ENCODE data around the gene UGT1A7.

Gene UGT1A7

DNA sequence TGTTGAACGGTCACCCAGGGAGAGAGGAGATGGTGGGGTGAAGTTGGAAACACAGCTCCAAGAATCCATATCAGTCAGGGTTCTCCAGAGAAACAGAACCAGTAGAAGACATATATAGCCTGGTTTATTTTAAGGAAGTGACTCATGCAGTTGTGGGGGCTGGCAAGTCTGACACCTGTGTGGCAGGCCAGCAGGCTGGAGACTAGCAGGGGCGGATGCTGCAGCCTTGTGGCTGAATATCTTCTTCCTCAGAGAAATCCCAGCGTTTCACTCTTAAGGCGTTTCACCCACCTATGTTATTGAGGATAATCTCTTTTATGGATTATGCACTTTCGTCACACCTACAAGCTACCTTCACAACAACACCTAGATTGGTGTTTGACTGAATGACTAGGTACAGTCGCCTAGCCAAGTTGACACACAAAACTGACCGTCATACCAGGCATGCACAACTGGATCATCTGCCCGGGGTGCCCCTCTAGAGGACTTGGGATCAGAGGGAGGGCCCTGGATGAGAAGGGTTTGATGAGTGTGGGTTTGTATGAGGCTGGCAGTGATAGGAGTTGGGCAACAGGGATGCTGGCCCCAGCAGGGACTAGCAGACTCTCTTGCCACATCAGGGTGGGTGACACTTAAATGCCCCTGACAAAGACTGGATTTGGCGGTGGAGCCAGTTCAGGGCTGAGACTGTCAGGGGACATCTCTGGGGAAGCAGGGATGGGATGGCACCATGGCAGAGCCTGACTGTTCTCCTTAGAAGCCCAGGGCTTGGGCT is 119.8 kb downstream of the UGT1A7 start:
- peak; percentile 9 for DNase-seq

DNA sequence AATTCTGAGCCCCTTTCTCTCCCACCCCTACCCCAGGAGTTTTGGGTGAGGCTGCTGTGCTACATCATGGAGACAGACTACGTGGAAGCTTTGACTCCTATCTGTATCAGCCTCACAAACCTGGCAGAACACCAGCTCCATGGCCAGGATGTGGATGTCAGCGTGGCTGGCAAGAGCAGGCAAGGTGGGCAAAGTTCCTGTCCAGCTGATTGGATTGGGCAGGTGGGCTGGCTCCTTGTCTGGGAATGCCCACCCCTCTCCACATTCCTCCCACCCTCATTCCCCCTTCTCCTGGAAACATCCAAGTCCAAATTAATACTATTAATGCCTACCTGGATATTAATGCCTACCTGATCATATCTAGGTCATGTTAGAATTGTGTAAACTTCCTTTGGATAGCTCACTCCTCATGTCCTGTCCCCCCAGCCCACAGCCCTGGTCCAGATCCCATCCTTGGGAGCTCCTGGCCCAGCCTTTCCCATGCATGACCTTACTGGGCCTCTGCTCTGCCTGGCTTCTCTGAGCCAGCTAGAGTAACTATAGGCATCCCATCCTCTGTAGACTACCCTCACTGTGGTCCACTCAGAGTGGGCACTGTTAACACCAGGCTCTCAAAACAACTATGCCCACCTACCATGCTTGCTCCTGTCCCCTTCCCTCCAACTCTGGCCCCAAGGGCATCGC is 120.6 kb downstream of the UGT1A7 start:
- DNase-seq = no peak

DNA sequence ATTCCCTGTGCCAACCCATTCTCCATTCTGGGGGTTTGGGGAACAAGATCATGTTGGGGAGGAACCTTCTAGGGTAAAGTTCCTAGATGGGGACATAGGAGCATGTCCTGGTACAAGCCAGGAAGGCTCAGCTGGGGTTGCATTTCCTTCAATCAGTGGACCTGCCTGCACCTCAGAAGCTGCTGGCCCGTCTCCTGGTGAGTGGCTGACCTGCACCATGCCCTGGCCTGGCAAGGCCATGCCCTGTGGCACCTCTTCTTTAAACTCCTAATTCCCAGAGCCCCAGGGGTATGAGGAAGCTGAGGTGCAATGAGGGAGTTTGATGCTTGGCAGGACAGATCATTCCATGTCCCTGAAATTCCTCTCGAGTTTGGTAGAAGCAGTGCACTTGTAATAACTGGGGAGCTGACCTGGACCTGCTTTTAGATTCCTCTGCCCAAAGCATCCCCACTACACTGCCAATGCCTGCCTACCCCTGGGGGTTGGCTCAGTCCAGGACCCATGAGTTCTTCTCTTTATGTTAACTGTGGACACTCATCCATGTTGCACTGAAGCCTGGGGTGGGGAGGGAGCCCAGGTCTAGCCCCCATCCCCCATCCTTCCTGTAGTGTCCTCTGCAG is 121.7 kb downstream of the UGT1A7 start:
- no peak for DNase-seq

DNA sequence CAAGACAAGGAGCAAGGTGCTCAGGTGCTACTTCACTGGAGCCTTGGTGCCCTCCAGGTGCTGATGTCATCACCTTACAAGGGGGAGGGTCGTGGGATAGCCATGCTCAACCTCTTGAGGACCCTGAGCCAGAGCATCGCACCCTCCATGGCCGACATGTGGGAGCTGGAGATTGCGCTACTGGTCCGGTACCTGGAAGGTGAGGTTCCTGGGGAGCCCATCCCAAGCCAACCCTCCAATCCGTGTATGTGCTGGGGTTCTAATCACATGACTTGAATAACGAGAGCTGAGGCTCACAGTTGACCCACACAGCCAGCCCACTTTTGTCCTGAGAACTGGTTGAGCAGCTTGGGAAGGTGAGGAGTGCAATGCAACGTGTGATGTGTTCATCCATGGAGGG is 122.3 kb downstream of the UGT1A7 start:
- no peak for DNase-seq

DNA sequence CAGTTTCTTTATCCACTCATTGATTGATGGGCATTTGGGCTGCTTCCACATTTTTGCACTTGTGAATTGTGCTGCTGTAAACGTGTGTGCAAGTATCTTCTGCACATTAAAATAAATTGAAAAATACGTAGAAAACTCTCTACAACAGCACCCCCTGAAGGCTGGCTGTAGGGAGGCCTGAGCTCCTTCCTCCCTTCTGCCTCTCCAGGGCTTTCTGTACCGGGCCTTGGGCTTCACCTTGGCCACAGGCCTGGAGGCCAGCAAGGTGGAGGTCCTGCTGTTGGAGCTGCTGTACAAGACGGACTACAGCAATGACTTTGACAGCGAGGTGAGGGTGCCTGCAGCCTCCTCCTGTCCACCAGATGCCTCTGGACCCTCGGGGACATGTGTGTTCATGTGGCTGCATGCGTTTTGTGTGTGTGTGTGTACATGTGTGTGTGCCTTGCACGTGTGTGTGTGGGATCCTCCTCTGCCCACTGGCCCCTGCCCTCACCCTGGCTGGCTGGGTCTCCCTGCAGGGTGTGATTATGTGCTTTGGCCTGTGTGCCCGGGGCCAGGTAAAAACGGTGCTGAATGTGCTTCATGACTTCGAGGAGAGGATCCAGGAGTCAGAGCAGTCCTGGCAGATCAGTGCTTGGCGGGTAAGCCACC is 125.6 kb downstream of the UGT1A7 start:
- DNase-seq = no peak

DNA sequence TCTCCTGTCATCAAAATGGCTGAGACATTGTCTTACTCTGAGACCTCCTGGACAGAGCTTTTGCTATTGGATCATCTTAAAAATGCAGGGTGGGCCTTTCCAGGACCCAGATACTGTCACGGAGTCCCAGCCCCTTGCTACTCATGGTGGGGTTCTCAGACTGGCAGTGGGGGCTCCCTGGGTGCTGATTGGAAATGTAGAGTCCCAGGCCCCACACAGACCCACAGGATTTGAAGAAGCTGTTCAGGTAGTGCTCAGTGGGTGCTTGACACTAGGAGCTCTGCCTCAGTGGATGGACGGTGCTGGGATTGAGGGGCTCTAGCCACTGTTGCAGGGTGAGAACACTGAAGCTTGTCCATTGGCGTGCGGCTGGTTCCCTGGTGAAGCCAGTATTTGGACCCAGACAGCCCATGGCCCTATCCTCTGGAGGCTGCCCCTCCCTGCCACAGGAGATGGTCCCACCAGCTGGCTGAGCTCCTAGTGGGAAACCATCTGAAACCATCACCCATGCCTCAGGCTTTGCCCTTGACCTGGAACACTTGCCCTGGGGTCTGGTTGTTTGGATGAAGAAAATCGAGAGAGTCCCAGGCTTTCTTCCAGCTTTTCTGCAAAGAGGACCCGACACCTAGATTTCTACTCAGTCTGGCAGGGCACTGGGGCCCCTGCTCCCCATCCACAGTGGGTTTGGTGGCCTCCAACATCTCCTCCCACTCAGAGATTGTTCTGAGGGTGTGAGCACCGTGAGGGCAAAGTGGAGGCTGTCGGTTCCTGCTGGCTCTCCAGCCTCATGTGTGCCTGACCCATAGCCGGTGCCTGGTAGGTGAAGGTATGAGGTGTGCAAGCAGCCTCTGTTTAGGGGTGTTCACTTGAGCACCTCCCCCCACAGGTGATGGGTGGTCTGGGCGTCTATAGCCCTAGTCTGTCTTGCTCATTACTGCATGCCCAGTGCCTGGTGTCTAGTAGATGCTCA is 126.5 kb downstream of the UGT1A7 start:
- no peak for DNase-seq

DNA sequence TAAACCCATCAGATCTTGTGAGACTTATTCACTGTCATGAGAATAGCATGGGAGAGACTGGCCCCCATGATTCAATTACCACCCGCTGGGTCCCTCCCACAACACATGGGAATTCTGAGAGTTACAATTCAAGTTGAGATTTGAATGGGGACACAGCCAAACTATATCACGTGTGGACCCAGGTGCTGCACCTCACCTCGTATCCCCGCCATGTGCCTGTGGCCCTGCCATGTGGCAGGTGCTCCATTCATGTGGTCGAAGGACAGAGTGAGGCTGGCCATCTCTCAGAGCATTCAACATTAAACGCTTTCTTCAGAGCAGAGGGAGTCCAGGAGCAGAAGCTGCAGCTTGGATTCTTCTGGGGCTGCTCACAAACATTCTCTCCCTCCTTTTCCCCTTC is 128.7 kb downstream of the UGT1A7 start:
- no peak for DNase-seq

DNA sequence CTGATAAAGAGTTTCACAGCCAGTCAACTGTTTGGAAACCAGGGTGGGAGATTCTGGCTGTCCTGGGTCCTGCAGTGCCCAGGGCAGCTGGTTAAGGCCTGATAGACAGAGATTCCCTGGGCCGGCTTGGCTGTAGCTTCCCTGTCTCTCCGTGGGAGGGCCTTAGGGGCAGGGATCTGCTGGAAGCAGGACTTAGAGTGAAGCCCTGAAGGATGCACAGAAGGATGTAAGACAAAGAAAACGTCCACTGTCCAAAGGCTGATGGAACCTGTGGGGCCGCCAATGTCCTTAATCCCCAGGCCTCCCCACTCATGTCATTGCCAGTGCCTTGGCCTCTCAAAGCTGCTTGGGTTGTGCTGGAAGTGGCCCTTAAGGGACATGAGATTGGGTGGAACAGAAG is 129.4 kb downstream of the UGT1A7 start:
- DNase-seq = no peak

DNA sequence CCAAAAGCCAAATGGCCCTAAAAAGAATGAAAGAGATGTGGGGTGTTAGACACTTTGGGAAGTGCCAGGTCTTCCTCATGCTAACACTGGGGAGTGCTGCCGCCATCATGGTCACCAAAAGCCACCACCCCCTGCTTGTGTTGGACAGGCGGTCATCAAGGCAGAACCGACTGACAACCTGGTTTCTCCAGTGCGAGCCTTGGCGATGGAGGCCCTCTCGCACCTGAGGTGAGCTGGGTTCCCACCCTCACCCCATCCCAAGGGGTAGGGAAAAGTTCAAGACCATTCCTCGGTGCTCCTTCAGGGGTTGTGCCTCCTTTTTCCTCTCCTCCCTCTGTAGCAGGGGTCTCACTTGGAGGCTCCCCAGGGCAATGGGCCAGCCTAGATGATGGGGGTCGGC is 130.0 kb downstream of the UGT1A7 start:
- DNase-seq = no peak

DNA sequence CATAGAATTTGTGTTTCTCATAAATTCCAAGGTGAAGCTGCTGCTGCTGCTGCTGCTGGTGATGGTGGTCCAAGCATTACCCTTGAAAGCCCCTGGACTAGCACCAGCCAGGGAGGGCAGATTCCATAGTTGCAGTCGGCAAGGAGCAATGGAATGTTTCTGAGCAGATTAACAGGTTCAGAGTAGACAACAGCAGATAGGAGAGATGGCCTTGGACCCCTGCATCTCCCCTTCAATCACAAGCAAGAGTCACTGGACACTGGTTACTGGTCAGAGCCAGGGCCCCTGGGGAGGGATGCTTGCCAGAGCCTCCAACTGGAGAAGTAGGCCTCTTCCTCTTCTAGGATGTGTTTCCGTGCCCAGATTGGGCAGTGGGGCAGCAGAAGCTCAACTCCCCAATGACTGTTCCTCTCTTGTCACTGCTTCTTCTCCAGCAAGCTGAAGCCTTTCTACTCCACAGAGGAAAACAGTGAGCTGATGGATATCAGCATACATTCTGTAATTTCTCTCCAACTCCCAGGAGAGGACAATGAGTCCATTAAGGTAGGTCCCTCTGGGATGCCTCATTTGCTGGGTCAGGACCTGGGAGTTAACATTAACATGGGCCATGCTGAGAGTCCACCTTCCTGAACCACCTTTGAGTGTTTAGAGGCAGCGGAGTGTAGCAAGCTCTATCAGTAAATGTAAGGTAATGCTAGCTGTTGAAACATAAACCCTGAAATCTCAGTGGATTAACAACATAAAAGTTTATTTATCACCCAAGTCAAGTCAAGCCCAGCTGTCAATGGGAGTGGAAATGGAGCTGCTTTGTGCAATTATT is 131.7 kb downstream of the UGT1A7 start:
- DNase-seq = no peak

DNA sequence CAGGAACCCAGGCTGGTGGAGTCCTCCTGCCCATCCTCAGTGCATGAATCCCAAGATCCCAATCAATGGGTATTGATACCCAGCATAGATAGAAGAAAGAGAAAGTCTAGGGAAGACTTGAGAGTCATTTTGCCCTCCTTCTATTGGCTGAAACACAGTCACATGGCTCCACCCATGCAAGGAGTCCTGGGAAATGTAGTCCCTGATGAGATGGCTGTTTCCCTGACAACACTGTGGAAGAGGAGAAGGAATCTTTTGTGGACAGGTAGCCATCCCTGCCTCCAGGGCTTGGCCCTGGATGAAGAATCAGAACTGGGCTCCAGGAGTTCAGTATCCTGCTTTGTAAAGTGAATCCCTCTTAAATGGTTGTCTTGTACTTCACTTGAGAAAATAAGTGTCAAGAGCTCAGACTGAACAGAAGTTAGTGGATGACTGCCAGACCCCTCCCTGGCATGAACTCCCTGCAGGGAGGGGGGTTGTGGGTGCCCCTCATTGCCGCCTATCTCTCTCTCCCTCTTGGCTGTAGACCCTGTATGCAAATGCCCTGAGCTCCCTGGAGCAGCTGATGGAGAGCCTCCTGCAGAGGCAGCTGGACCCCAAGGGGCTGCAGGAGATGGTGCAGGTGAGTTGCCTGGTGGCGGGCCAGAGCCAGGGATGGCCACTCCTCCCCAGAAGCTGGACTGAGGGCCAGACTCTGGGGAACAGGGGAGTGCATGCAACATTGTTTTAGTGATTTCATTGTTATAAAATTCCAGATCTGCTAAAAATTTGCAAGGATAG is 132.5 kb downstream of the UGT1A7 start:
- no peak for DNase-seq

DNA sequence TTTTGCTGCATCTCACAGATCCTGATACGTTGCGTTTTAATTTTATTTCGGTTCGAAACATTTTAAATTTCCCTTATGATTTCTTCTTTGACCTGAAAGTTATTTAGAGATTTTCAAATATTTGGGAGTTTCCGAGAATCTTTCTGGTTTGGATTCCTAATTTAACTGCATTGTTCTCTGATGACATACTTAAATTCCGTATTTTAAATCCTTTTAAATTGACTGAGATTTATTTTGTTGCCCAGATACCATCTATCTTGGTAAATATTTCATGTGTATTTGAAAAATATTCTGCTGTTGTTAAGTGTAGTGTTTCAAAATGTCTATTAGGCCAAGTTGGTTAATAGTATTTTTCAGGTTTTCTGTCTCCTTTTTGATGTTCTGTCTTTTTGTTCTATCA is 134.2 kb downstream of the UGT1A7 start:
- DNase-seq = no peak

DNA sequence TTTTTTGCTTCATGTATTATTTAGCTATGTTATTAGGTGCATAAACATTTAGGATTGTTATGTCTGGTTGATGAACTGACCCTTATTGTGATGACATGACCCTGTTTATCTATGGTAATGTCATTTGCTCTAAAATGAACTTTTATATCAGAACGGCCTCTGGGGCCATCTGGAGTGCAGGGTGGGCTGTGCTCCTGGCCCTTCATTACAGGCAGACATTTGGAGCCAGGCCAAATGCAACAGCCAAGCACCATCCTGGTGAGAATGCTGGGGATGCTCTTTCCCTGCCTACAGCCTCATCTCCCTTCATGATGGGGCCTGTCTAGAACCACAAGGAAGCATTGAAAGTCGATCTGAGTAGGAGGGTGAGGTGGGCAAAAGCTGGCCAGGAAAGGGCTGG is 134.6 kb downstream of the UGT1A7 start:
- no peak for DNase-seq

DNA sequence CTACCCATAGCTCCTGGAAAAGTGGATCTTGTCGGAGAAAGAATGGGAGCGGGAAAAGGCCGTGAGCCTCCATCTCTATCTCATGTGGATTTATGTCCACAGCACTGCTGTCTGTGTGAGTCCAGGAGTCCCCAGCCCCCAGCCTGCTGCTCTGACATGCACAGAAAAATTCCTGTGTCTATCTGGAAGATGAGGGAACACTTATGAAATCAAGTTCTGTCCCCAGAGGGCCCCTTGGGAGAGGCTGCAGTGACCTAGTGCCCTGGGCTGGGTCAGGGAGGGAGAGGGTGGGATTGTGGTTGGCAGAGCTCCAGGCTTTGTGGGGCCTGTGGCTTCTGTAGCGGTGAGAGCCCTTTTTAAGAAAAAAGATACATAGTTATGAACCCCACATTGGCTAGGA is 135.1 kb downstream of the UGT1A7 start:
- no peak for DNase-seq

DNA sequence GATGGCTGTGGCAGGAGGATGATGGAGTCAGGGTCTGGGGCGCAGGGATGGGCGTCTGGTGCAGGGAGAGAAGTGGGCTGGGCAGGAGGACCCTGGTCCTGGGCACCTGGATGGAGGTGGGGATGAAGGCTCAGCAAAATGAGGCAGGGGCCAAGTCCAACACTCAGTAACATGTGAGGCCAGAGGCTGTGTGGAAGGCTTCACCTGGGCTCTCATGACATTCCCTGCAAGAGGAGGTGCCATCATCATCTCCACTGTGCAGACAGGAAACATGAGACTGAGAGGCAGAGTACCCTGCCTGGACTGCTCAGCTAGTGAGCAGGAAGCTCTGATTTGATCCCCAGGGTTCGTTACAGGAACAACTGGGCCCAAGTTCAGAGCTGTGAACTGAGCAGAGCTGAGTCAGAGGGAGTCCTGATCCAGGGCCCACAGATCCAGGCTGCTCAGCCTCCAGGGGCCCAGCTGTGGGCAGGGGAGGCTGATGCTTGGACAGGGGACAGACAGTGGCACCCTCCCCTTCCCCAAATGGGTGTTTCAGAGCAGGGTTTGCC is 135.7 kb downstream of the UGT1A7 start:
- no peak for DNase-seq

DNA sequence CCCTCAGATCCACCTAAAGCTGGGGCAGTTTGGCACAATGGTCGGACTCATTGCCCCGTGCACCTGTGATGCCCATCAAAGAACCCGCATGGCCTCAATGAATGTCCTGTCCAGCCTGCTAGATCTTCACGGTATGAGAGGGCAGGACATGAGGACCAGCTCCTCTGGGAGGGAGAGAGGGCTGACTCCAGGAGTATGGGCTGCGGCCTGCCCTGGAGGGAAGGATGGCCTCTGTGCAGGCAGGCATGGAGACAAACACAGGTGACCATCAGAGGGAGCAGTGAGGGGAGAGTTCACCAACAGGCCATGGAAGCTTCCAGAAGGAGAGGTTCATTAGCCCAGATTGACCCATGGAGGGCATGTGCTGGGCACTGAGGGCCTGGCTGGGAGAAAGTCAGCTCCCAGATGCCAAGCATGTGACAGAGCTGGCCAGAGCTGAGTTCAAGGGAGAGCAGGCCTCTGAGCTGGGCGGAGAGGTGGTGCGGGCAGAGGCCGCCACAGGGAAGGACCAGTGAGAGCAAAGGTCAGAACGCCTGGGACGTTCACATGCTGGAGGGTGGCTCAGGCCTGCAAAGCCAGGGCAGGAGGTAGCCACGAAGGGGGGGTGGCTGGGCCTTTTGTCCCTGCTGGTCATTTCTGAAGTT is 136.4 kb downstream of the UGT1A7 start:
- no peak for DNase-seq

DNA sequence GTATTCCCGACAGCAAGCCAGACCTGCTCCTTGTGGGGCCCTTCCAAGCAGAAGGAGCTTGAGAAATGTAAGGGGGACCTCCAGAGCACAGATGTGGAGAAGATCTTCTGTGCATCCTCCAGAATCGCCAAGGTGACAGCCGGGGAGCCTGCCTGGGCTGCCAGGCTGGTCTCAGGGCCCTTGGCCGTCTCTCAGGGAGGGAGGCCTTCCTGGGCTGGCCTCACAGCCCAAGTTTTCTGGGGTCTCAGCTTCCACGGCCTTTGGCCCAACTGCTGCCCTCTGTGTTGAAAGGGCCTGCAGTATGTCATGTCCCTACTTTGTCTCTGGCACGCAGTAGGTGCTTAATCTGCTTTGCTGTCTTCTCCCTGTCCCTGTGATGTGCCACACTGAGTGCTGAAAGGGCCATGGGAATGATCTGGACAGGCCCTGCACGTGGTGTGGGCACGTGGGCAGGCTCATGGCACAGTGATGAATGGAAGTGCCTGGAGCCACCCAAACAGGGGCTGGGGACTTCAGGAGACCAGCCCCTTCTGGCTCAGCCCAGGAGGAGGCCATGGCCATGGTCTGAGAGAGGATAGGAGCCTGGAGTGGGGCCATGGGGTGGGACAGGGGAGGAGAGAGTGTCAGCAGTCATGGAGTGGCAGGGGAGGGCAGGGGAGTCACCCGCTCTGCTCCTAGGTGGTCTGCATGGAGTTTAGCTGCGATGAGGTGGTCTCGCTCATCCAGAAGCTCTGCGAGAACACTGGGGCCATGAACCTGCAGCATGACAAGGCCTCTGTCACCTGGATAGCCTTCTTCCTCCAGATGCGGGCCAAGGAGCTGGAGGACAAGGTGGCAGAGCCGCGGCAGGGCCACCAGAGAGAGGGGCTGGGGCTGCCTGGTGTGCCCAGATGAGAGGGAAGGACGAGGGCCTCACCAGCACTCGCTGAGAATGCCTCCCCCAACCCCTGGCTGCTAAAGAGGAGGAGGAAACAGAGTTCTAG is 137.2 kb downstream of the UGT1A7 start:
- DNase-seq = no peak
